ENCODE measurements around the gene PPP1R14D. TPM values are rescaled to one million over a fixed set of nuclear protein-coding genes. Genes with fewer than 3 reads are reported as not detected.

The PPP1R14D gene
- total RNA-seq, 1 experiment from 2014 or later: not detected

DNA sequence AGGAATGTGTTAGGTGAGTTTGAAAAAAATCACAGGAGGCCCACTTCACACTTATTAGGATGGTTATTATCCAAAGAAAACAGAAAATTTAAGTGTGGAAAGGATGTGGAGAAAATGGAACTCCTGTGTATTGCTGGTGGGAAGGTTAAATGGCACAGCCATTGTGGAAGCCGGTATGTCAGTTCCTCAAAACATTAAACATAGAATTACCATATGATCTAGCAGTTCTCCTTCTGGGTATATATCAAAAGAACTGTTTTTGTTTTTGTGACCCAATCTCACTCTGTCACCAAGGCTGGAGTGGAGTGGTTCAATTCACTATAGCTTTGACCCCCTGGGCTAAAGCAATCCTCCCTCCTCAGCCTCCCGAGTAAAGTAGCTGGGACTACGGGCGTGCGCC lies 32.0 kb downstream of the PPP1R14D start:
- no peaks in the 10 kb centered on the region for H3K23me2 ChIP-seq (ENCODE audit: insufficient read length, low read depth, low read length, poor library complexity, severe bottlenecking)
- H4K20me1 ChIP-seq (ENCODE audit: control insufficient read depth, insufficient read depth, insufficient read length): no peaks in the 10 kb centered on the region
- no peak overlapping the region for H2AFZ ChIP-seq (ENCODE audit: low read length)
- no peak overlapping the region for H3K23ac ChIP-seq (ENCODE audit: insufficient read length, low read depth, low read length)
- H4K8ac ChIP-seq (replicated peaks; ENCODE audit: insufficient read length, low read depth, low read length): no peak overlapping the region
- H3K79me1 ChIP-seq (ENCODE audit: insufficient read depth, low read depth, low read length, poor library complexity, severe bottlenecking): no peaks in the 10 kb centered on the region
- no peak overlapping the region for H3K18ac ChIP-seq (ENCODE audit: insufficient read length, low read depth, low read length)
- H4K91ac ChIP-seq (ENCODE audit: insufficient read length, low read depth, low read length): no peak overlapping the region
- no CpG with 5 or more reads among the region's 5 CpGs for WGBS (ENCODE audit: extremely low coverage, insufficient read length, low lambda C conversion rate)
- H3K4ac ChIP-seq (ENCODE audit: low read depth, low read length): no peak overlapping the region
- TF ChIP-seq, protein P1, sequence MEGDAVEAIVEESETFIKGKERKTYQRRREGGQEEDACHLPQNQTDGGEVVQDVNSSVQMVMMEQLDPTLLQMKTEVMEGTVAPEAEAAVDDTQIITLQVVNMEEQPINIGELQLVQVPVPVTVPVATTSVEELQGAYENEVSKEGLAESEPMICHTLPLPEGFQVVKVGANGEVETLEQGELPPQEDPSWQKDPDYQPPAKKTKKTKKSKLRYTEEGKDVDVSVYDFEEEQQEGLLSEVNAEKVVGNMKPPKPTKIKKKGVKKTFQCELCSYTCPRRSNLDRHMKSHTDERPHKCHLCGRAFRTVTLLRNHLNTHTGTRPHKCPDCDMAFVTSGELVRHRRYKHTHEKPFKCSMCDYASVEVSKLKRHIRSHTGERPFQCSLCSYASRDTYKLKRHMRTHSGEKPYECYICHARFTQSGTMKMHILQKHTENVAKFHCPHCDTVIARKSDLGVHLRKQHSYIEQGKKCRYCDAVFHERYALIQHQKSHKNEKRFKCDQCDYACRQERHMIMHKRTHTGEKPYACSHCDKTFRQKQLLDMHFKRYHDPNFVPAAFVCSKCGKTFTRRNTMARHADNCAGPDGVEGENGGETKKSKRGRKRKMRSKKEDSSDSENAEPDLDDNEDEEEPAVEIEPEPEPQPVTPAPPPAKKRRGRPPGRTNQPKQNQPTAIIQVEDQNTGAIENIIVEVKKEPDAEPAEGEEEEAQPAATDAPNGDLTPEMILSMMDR (conservative IDR thresholded peaks at IDR 0.05): no peak
- no peak overlapping the region for H2AK5ac ChIP-seq (ENCODE audit: insufficient read length, low read length)
- H2BK20ac ChIP-seq (ENCODE audit: low read depth, low read length, poor library complexity, severe bottlenecking): no peak overlapping the region
- H3K4me1 ChIP-seq (ENCODE audit: insufficient read depth, low read length): peaks cover 12% of the 10 kb centered on the region; the same call in 1 of the 2 replicates
- H3K4me1 Mint-ChIP-seq: peaks cover 32 to 38% of the 10 kb centered on the region in 2 experiments
- H3K9ac ChIP-seq (ENCODE audit: extremely low read depth, insufficient read length, low read length): no peak overlapping the region
- H3K27ac Mint-ChIP-seq: peak overlapping the region in 2 of 3 experiments; percentile 37 to 89; a peak in 3 of 7 replicates
- peaks cover 13 to 21% (median 14%) of the 10 kb centered on the region in 3 experiments; a peak in 5 of 7 replicates for H3K36me3 Mint-ChIP-seq (ENCODE audit: insufficient read depth in 1 of 3, low read depth in 3 of 3)
- no peak overlapping the region for H3K27ac ChIP-seq (ENCODE audit: insufficient read length, low read depth, low read length)
- H2BK15ac ChIP-seq (ENCODE audit: low read depth, low read length): no peak overlapping the region
- H3K4me3 Mint-ChIP-seq: no peak overlapping the region
- H2BK120ac ChIP-seq (ENCODE audit: low read depth, low read length, poor library complexity, severe bottlenecking): no peak overlapping the region
- H3K4me2 ChIP-seq (ENCODE audit: insufficient read depth, insufficient read length, low read length): no peak overlapping the region
- no peak for DNase-seq
- H3K9me3 ChIP-seq (ENCODE audit: control insufficient read depth, low read depth, low read length): no peaks in the 10 kb centered on the region
- H4K5ac ChIP-seq (ENCODE audit: insufficient read length, low read depth, low read length): no peak overlapping the region
- H3K27me3 ChIP-seq (ENCODE audit: insufficient read depth, low read length): no peaks in the 10 kb centered on the region
- H3T11ph ChIP-seq (ENCODE audit: low read length): no peak overlapping the region
- no peaks in the 10 kb centered on the region for H3K79me2 ChIP-seq (ENCODE audit: insufficient read depth, low read length)
- no peak overlapping the region for H3K14ac ChIP-seq (ENCODE audit: insufficient read depth, low read length)
- no peak overlapping the region for H2BK12ac ChIP-seq (ENCODE audit: insufficient read length, low read depth, low read length)
- no peak overlapping the region for H2BK5ac ChIP-seq (ENCODE audit: insufficient read length, low read length)
- no peak overlapping the region for H3K56ac ChIP-seq (ENCODE audit: insufficient read length, low read depth, low read length)
- no peaks in the 10 kb centered on the region for H3K27me3 Mint-ChIP-seq (ENCODE audit: low read depth)
- H3K9me3 Mint-ChIP-seq: no peaks in the 10 kb centered on the region

Measured in H9 (cell line).